ENCODE data around the gene IL36RN. TPM values are rescaled to one million over a fixed set of nuclear protein-coding genes. Genes with fewer than 3 reads are reported as not detected.

Gene IL36RN
- total RNA-seq, 1 experiment from 2014 or later = 0.12 TPM

DNA sequence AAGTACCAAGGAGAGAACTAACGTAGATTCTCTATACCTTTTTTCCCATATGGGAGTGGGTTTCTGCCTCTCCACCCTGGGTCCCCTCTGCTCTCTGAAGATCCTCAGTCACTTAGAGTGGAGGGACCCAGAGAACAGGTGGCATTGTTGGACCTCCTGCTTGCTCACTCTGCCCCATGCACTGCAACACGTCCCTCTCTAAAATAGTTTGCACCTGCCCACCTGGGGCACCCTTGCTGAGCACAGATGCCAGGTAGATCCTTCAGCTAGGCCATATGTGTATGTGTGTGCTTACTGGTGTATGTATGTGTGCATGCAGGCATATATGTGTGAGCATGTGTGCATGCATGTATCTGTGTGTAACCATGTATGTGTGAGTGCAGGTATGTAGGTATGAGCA lies 2.2 kb downstream of the IL36RN start:
- DNase-seq = no peak
- H3K27me3 Mint-ChIP-seq (ENCODE audit: unreplicated experiment) = no peaks in the 10 kb centered on the region
- peaks cover 12% of the 10 kb centered on the region for H3K4me1 Mint-ChIP-seq (ENCODE audit: low read depth, unreplicated experiment)
- intact Hi-C loops (cut with micrococcal nuclease; ENCODE audit: unreplicated experiment) = no loop called here
- no peak overlapping the region for H3K27ac Mint-ChIP-seq (ENCODE audit: unreplicated experiment)
- H3K4me3 Mint-ChIP-seq (ENCODE audit: low read depth, unreplicated experiment) = no peak overlapping the region
- no peaks in the 10 kb centered on the region for H3K36me3 Mint-ChIP-seq (ENCODE audit: insufficient read depth, unreplicated experiment)
- TF ChIP-seq, protein P1, sequence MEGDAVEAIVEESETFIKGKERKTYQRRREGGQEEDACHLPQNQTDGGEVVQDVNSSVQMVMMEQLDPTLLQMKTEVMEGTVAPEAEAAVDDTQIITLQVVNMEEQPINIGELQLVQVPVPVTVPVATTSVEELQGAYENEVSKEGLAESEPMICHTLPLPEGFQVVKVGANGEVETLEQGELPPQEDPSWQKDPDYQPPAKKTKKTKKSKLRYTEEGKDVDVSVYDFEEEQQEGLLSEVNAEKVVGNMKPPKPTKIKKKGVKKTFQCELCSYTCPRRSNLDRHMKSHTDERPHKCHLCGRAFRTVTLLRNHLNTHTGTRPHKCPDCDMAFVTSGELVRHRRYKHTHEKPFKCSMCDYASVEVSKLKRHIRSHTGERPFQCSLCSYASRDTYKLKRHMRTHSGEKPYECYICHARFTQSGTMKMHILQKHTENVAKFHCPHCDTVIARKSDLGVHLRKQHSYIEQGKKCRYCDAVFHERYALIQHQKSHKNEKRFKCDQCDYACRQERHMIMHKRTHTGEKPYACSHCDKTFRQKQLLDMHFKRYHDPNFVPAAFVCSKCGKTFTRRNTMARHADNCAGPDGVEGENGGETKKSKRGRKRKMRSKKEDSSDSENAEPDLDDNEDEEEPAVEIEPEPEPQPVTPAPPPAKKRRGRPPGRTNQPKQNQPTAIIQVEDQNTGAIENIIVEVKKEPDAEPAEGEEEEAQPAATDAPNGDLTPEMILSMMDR (IDR thresholded peaks at IDR 0.05; ENCODE audit: unreplicated experiment) = no peak
- no TSS peak for BruUV-seq (replicated peaks)
- CTCF ChIA-PET = no interaction called here
- peaks cover 9% of the 10 kb centered on the region for H3K9me3 Mint-ChIP-seq (ENCODE audit: low read depth, unreplicated experiment)

DNA sequence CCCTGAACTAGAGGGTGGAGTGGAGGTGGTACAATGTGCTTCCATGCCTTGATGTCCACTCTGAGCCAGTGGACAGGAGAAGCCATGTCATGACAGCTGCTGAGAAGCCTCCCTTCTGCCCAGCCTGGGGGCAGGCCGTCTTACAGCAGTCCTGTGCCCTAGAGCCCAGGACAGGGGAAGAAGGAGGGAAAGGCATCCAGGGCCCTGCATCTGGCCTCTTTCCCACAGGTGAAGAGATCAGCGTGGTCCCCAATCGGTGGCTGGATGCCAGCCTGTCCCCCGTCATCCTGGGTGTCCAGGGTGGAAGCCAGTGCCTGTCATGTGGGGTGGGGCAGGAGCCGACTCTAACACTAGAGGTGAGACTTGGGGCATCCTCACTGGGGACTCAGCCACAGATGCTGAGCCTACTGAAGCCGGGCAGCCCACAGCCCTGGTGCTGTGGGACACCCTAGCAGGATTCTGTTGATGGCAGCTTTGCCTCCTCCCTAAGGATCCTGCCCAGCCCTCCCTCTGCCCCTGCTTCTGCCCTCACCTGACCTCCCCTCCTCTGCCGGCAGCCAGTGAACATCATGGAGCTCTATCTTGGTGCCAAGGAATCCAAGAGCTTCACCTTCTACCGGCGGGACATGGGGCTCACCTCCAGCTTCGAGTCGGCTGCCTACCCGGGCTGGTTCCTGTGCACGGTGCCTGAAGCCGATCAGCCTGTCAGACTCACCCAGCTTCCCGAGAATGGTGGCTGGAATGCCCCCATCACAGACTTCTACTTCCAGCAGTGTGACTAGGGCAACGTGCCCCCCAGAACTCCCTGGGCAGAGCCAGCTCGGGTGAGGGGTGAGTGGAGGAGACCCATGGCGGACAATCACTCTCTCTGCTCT lies 3.1 kb downstream of the IL36RN start:
- no TSS peak for BruUV-seq (replicated peaks)
- H3K4me1 Mint-ChIP-seq (ENCODE audit: low read depth, unreplicated experiment) = peaks cover 12% of the 10 kb centered on the region
- intact Hi-C loops (cut with micrococcal nuclease; ENCODE audit: unreplicated experiment) = no loop called here
- TF ChIP-seq, protein P1 (IDR thresholded peaks at IDR 0.05; ENCODE audit: unreplicated experiment) = no peak
- H3K27me3 Mint-ChIP-seq (ENCODE audit: unreplicated experiment) = no peaks in the 10 kb centered on the region
- no peak for DNase-seq
- no peak overlapping the region for H3K4me3 Mint-ChIP-seq (ENCODE audit: low read depth, unreplicated experiment)
- peaks cover 7% of the 10 kb centered on the region for H3K9me3 Mint-ChIP-seq (ENCODE audit: low read depth, unreplicated experiment)
- H3K27ac Mint-ChIP-seq (ENCODE audit: unreplicated experiment) = no peak overlapping the region
- CTCF ChIA-PET = interaction anchor here (0.7 kb wide), 1 partner anchor 465 kb away, joined by 3 read pairs; no protein-coding TSS in a partner anchor
- no peaks in the 10 kb centered on the region for H3K36me3 Mint-ChIP-seq (ENCODE audit: insufficient read depth, unreplicated experiment)

DNA sequence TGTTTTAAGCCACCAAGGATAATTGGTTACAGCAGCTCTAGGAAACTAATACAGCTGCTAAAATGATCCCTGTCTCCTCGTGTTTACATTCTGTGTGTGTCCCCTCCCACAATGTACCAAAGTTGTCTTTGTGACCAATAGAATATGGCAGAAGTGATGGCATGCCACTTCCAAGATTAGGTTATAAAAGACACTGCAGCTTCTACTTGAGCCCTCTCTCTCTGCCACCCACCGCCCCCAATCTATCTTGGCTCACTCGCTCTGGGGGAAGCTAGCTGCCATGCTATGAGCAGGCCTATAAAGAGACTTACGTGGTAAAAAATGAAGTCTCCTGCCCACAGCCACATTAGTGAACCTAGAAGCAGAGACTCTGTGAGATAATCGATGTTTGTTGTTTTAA lies 5.3 kb downstream of the IL36RN start:
- H3K27ac Mint-ChIP-seq (ENCODE audit: unreplicated experiment) = no peak overlapping the region
- no peaks in the 10 kb centered on the region for H3K27me3 Mint-ChIP-seq (ENCODE audit: unreplicated experiment)
- H3K4me1 Mint-ChIP-seq (ENCODE audit: low read depth, unreplicated experiment) = peaks cover 20% of the 10 kb centered on the region
- BruUV-seq (replicated peaks) = no TSS peak
- H3K9me3 Mint-ChIP-seq (ENCODE audit: low read depth, unreplicated experiment) = peaks cover 11% of the 10 kb centered on the region
- peaks cover 9% of the 10 kb centered on the region for H3K36me3 Mint-ChIP-seq (ENCODE audit: insufficient read depth, unreplicated experiment)
- no peak overlapping the region for H3K4me3 Mint-ChIP-seq (ENCODE audit: low read depth, unreplicated experiment)
- DNase-seq = no peak
- intact Hi-C loops (cut with micrococcal nuclease; ENCODE audit: unreplicated experiment) = no loop called here
- TF ChIP-seq, protein P1 (IDR thresholded peaks at IDR 0.05; ENCODE audit: unreplicated experiment) = no peak
- CTCF ChIA-PET = no interaction called here

DNA sequence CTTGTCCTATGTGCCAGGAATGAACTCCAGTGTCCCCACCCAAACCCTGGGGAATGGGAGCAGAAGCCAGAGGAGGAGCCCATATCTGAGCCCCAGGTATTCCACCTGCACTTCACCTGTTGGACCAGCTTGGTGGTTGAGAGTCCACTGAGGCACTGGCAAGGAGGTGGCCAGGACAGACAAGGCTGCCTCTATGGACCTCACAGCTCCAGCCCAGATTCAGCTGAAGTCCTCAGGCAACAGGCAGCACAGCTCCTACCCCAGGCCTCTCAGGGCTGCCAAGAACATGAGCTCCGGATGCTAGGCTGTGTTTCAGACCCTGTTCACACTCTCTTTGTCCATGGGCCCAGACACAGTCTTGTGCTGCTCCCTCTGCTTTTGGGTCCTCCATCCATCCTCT lies 5.9 kb downstream of the IL36RN start:
- H3K4me3 Mint-ChIP-seq (ENCODE audit: low read depth, unreplicated experiment) = no peak overlapping the region
- TF ChIP-seq, protein P1 (IDR thresholded peaks at IDR 0.05; ENCODE audit: unreplicated experiment) = no peak
- no peaks in the 10 kb centered on the region for H3K27me3 Mint-ChIP-seq (ENCODE audit: unreplicated experiment)
- no TSS peak for BruUV-seq (replicated peaks)
- H3K27ac Mint-ChIP-seq (ENCODE audit: unreplicated experiment) = no peak overlapping the region
- intact Hi-C loops (cut with micrococcal nuclease; ENCODE audit: unreplicated experiment) = no loop called here
- CTCF ChIA-PET = no interaction called here
- peaks cover 26% of the 10 kb centered on the region for H3K4me1 Mint-ChIP-seq (ENCODE audit: low read depth, unreplicated experiment)
- peaks cover 11% of the 10 kb centered on the region for H3K9me3 Mint-ChIP-seq (ENCODE audit: low read depth, unreplicated experiment)
- peaks cover 9% of the 10 kb centered on the region for H3K36me3 Mint-ChIP-seq (ENCODE audit: insufficient read depth, unreplicated experiment)
- DNase-seq = no peak

Data from Calu3 (cell line).